ENCODE data around the gene LSP1.

The LSP1 gene

DNA sequence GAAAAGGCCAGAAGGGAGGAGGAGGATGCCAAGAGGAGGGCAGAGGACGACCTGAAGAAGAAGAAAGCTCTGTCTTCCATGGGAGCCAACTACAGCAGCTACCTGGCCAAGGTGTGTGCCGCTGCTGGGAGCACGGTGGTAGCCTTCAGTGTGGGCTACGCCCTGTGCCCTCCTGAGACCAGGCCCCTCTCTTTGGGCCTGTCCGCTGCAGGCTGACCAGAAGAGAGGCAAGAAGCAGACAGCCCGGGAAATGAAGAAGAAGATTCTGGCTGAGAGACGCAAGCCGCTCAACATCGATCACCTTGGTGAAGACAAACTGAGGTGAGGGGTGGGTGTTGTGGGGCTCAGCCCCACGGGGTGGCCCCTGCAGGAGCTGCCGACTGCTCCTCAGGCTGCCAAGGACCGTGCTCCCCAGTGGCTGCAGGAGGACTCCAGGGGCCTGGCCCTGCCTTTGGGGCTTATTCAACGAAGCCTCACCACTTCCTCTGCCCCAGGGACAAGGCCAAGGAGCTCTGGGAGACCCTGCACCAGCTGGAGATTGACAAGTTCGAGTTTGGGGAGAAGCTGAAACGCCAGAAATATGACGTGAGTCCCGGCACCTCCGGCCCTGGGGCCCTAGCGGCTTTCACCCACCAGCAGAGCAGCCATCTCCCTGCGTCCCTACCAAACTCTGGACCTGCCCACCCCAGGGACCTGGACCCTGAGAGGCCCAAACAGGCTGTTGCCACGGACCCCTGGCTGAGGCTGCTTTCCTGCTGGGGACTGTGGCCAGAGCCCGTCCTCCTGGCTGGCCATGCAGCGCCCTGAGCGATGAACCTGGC, 81.7 kb downstream of the LSP1 start:
- ATAC-seq (ENCODE audit: low read depth) (no peak), DNase-seq (ENCODE audit: low spot score) (peak; percentile 53)
- Histone ChIP-seq H3K27ac (ENCODE audit: poor library complexity, severe bottlenecking) (no peak overlapping the region), H3K27me3 (ENCODE audit: insufficient read depth, poor library complexity, severe bottlenecking) (no peaks in the 10 kb centered on the region), H3K4me3 (ENCODE audit: severe bottlenecking) (no peak overlapping the region), H3K9me3 (ENCODE audit: severe bottlenecking) (no peaks in the 10 kb centered on the region), H3K36me3 (ENCODE audit: low read depth) (no peaks in the 10 kb centered on the region), H3K4me1 (ENCODE audit: insufficient read depth, poor library complexity, severe bottlenecking) (no peaks in the 10 kb centered on the region)
- TF ChIP-seq, protein P1, sequence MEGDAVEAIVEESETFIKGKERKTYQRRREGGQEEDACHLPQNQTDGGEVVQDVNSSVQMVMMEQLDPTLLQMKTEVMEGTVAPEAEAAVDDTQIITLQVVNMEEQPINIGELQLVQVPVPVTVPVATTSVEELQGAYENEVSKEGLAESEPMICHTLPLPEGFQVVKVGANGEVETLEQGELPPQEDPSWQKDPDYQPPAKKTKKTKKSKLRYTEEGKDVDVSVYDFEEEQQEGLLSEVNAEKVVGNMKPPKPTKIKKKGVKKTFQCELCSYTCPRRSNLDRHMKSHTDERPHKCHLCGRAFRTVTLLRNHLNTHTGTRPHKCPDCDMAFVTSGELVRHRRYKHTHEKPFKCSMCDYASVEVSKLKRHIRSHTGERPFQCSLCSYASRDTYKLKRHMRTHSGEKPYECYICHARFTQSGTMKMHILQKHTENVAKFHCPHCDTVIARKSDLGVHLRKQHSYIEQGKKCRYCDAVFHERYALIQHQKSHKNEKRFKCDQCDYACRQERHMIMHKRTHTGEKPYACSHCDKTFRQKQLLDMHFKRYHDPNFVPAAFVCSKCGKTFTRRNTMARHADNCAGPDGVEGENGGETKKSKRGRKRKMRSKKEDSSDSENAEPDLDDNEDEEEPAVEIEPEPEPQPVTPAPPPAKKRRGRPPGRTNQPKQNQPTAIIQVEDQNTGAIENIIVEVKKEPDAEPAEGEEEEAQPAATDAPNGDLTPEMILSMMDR (IDR thresholded peaks at IDR 0.05; ENCODE audit: poor library complexity, severe bottlenecking): no peak

DNA sequence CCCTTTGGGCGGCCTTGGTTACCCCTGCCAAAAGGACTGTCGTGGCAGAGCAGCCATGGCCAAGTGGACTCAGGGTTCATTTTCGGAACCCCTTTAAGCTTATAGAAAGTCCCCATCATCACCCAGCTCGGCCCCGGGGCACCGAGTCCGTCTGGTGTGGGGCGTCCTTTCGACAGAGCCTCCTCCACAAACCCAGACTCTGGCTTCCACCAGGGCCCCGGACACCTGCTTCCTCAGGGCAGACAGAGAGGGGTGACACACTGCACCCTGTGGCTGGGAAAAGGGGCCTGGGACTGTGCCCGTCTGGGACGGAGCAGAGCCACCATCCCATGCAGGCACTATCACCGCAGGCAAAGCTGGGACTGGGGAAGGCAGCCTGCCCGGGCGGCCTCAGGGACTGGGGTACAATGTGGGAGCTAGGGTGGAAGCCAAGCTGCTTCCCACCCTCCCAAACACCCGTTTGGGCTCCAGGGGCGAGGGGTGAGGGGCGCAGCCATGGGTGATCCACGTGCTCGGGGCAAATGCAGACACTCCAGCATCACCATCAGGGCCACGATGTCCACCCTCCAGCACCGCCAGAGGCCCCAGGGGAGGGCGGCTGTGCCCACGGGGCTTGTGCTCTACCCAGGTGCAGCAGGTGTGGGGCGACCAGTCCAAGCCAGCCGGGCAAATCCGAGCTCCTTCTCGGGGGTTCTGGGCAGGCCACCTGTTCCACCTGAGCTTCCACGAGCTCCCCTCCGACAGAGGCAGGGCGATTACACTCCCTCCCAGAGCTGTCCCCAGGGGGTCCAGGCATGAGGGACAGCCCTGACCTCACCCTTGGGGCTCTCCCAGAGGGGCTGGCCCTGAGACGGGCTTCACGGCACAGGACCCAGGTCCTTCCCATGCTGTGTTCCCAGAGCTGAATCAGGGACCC, 82.5 kb downstream of the LSP1 start:
- no peak for ATAC-seq (ENCODE audit: low read depth)
- no peak overlapping the region for H3K27ac ChIP-seq (ENCODE audit: poor library complexity, severe bottlenecking)

DNA sequence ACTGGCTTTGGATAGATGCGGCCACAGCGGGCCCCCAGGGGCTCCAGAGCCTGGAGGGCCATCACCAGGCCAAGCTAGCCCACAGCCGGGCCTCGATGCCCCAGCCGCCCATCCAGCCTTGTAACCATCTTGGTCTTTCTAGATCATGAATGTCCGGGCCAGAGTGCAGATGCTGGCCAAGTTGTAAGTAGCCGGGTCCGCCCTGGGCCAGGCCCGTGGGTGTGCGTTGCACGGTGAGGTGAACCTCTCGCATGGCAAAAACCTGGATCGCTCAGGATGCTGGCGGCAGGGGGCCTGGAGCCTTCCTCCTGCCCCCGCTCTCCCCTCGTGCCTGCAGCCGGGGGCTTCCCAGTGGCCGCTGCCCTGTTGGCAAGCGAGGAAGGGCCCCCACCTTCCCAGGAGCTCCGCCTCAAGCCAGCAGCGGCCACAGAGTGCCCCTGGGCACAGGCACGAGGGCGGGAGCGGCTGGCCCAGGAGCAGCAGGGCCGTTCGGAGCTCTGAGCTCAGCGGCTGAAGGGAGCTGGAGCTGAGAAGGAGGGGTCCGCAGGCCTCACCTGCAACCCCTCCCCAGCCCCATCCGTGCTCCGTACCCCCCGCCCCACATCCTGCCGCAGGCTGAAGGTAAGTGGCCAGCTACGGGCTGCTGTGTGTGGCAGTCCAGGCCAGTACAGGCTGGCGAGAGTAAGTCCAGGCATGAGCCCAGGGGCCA, 83.3 kb downstream of the LSP1 start:
- no peak overlapping the region for H3K4me3 ChIP-seq (ENCODE audit: severe bottlenecking)
- H3K27me3 ChIP-seq (ENCODE audit: insufficient read depth, poor library complexity, severe bottlenecking): no peaks in the 10 kb centered on the region
- TF ChIP-seq, protein P1 (IDR thresholded peaks at IDR 0.05; ENCODE audit: poor library complexity, severe bottlenecking): no peak
- DNase-seq (ENCODE audit: low spot score) (peak; percentile 49), ATAC-seq (ENCODE audit: low read depth) (no peak)
- H3K9me3 ChIP-seq (ENCODE audit: severe bottlenecking): no peaks in the 10 kb centered on the region
- H3K27ac ChIP-seq (ENCODE audit: poor library complexity, severe bottlenecking): no peak overlapping the region
- H3K36me3 ChIP-seq (ENCODE audit: low read depth): no peaks in the 10 kb centered on the region
- H3K4me1 ChIP-seq (ENCODE audit: insufficient read depth, poor library complexity, severe bottlenecking): no peaks in the 10 kb centered on the region

More for the DNA sequence above, 82.5 kb downstream of the LSP1 start:
- TF ChIP-seq, protein P1 (IDR thresholded peaks at IDR 0.05; ENCODE audit: poor library complexity, severe bottlenecking): no peak
- no peaks in the 10 kb centered on the region for H3K36me3 ChIP-seq (ENCODE audit: low read depth)
- H3K4me1 ChIP-seq (ENCODE audit: insufficient read depth, poor library complexity, severe bottlenecking): no peaks in the 10 kb centered on the region
- peak; percentile 61 for DNase-seq (ENCODE audit: low spot score)
- no peaks in the 10 kb centered on the region for H3K27me3 ChIP-seq (ENCODE audit: insufficient read depth, poor library complexity, severe bottlenecking)
- H3K4me3 ChIP-seq (ENCODE audit: severe bottlenecking): no peak overlapping the region
- no peaks in the 10 kb centered on the region for H3K9me3 ChIP-seq (ENCODE audit: severe bottlenecking)

DNA sequence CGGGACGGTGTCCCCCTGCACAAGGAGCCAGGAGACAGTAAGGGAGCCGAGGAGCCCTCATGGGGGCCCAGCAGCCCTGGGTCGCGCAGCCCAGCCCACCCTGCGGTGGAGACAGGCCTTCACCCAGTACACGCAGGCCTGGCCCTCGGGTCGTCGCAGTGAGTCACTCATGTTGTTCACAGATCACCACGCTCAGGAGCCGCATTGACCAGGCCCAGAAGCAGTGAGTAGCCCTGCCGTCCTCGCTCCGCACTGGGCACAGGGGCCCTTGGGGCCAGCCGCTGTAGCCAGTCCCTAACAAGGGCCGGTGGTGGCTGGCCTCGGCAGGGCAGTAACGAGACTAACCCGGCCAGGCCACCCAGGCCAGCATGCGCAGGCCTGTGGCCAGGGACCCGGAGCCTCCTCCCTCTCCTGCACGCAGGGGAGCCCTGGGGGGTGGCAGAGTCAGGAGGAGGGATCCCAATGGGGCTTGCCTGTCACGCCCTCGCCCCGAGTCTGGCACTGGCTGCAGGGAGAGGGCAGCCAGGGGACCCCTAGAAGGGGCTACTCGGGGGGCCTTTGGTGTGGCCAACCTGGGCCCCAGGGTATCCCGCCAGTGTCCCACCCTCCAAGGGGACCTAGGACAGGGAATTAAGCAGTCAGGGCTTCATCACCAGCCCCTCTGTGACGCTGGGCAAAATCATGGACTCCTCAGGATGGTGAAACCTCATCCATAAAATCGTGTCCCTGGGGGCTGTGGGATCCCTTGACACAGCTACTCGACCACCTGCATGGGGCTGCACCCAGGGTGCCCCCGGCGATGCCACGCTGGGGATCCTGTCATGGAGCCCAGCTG, 84.1 kb downstream of the LSP1 start:
- Histone ChIP-seq H3K36me3 (ENCODE audit: low read depth) (no peaks in the 10 kb centered on the region), H3K27me3 (ENCODE audit: insufficient read depth, poor library complexity, severe bottlenecking) (no peaks in the 10 kb centered on the region), H3K4me3 (ENCODE audit: severe bottlenecking) (no peak overlapping the region), H3K27ac (ENCODE audit: poor library complexity, severe bottlenecking) (no peak overlapping the region), H3K4me1 (ENCODE audit: insufficient read depth, poor library complexity, severe bottlenecking) (no peaks in the 10 kb centered on the region), H3K9me3 (ENCODE audit: severe bottlenecking) (no peaks in the 10 kb centered on the region)
- DNase-seq (ENCODE audit: low spot score) (peak; percentile 61), ATAC-seq (ENCODE audit: low read depth) (no peak)
- TF ChIP-seq, protein P1 (IDR thresholded peaks at IDR 0.05; ENCODE audit: poor library complexity, severe bottlenecking): no peak

Data from RWPE2 (cell line).